IPS DF 6.9 (cell line): ENCODE data around the gene TJP1.
"Not testable (repeated sequence)": the region's sequence is repeated elsewhere in the genome, so short reads cannot be mapped to it uniquely, and the experiment has no call there.

ENCODE experiments used
- DNase-seq: peaks from one replicate; pipeline ENCODE4 v3.0.0-alpha.2; 2013; ENCODE audit warnings: low read depth, low spot score
- H3K27ac ChIP-seq: one replicate; pipeline ENCODE4 v1.5.1; 2013; ENCODE audit warnings: low read length, control low read depth
- H3K27me3 ChIP-seq: 2 replicates; pipeline ENCODE4 v1.6.1; 2013; ENCODE audit warnings: mild to moderate bottlenecking, low read length; ENCODE audit not compliant: control insufficient read depth, insufficient read depth
- H3K36me3 ChIP-seq: 2 replicates; pipeline ENCODE4 v1.6.1; 2013; ENCODE audit warnings: low read length; ENCODE audit not compliant: control insufficient read depth, insufficient read depth
- H3K4me1 ChIP-seq: 2 replicates; pipeline ENCODE4 v1.6.1; 2013; ENCODE audit warnings: low read length; ENCODE audit not compliant: control insufficient read depth, insufficient read depth
- H3K4me3 ChIP-seq: 2 replicates; pipeline ENCODE4 v1.5.1; 2013; ENCODE audit warnings: mild to moderate bottlenecking, low read length
- H3K9me3 ChIP-seq: 2 replicates; pipeline ENCODE4 v1.6.1; 2013; ENCODE audit warnings: low read length, inconsistent platforms; ENCODE audit not compliant: control insufficient read depth, insufficient read depth
- WGBS: extraction: QIAGEN DNeasy Blood & Tissue Kit; methylation state at CpG from one replicate; pipeline ENCODE4 v1.1.7; 2013; ENCODE audit warnings: mixed read lengths, missing lambda C conversion rate; ENCODE audit not compliant: insufficient read length, insufficient coverage; 5-methylcytosine and 5-hydroxymethylcytosine counted together

The TJP1 gene

DNA sequence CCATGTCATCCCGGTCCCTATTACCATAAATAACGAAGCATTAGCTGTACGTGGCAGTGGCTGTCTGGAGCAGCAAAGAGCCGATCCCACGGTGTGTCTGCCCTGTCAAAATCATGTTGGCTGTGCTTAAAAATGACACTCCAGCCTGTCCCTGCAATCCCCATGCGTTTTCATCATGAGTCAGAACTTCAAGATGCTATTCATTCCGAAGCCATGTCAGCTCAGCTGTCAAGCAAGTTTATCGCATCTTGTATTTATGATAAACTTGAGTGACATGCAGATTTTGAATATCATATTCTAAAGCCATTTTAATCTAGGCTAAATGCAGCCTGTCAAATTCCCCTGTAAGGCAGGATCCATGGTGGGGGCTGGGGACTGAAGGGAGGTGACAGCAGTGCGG lies 152.4 kb downstream of the TJP1 start:
- no peak for DNase-seq
- WGBS: no CpG with 5 or more reads among the region's 9 CpGs
- Histone ChIP-seq H3K36me3 (no peaks in the 10 kb centered on the region), H3K4me3 (no peak overlapping the region), H3K9me3 (no peaks in the 10 kb centered on the region), H3K27ac (no peak overlapping the region), H3K27me3 (no peaks in the 10 kb centered on the region), H3K4me1 (peaks cover 2% of the 10 kb centered on the region; the same call in 1 of the 2 replicates)

DNA sequence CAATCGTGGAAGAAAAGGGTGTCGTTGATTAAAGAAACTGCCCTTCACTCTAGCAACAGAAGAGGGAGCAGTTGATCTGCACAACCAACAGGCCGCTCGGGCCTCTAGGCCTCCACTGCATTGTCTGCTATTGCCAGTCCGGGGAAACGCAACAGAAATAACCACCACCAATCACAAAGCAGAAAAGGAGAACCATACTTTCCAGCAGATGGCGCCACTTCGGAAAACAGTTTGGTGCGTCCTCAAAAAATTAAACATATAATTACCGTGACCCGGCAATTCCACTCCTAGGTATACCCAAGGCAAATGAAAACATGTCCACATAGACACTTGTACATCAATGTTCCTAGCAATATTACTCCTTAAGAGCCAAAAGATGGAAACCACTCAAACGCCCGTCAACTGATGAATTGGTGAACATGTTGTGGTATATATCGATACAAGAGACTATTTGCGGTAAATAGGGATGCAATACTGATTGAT lies 154.1 kb downstream of the TJP1 start:
- no peak overlapping the region for H3K27ac ChIP-seq
- peak; percentile 82 for DNase-seq
- H3K4me3 ChIP-seq: no peak overlapping the region
- no peaks in the 10 kb centered on the region for H3K9me3 ChIP-seq
- H3K4me1 ChIP-seq: peaks cover 2% of the 10 kb centered on the region; the same call in 1 of the 2 replicates
- H3K36me3 ChIP-seq: no peaks in the 10 kb centered on the region
- WGBS: no CpG with 5 or more reads among the region's 15 CpGs
- H3K27me3 ChIP-seq: no peaks in the 10 kb centered on the region

DNA sequence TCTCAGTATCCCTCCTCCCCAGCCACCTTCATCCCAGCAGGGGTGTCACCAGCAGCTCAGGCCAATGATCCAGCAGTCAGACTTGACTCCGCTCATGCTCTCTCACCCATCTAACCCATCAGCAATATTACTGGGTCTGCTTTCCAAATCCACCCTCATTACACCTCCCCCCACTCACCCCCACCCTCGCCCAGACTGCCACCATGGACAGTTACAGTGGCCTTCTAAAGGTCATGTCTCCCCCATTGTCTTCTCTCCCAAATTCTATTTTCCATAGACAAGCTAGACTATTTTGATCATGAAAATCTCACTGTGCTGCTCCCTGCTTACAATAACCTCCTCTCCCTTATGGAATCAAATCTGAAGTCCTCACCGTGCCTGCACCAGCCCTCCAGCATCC lies 156.0 kb downstream of the TJP1 start:
- H3K4me3 ChIP-seq: no peak overlapping the region
- H3K9me3 ChIP-seq: no peaks in the 10 kb centered on the region
- H3K4me1 ChIP-seq: no peaks in the 10 kb centered on the region
- no peak overlapping the region for H3K27ac ChIP-seq
- no peaks in the 10 kb centered on the region for H3K27me3 ChIP-seq
- H3K36me3 ChIP-seq: no peaks in the 10 kb centered on the region
- WGBS: no CpG with 5 or more reads among the region's 3 CpGs
- DNase-seq: no peak

DNA sequence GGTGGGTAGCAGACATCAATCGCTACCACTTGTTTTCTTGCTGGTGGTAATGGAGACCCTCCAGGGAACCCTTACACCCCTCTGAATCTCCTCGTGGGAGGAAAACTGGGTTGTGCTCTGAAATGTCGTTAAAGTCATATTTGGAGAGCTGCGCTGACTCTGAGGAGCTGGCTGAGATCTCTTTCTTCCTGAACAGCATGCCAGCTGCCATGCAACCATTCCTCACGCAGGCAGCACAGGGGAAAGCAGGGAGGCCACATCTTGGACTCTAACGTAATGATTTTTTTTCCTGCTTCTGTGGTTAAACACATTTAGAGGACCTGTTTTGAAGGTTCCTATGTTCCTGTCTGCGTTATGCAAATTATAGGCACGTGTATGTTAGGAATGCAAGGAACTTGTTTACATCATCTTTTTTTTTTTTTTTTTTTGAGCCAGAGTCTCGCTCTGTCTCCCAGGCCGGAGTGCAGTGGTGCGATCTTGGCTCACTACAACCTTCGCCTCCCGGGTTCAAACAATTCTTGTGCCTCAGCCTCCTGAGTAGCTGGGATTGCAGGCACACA lies 156.7 kb downstream of the TJP1 start:
- no peak overlapping the region for H3K27ac ChIP-seq
- no peaks in the 10 kb centered on the region for H3K27me3 ChIP-seq
- DNase-seq: no peak
- H3K36me3 ChIP-seq: no peaks in the 10 kb centered on the region
- no peaks in the 10 kb centered on the region for H3K9me3 ChIP-seq
- WGBS: no CpG with 5 or more reads among the region's 13 CpGs
- no peaks in the 10 kb centered on the region for H3K4me1 ChIP-seq
- no peak overlapping the region for H3K4me3 ChIP-seq

DNA sequence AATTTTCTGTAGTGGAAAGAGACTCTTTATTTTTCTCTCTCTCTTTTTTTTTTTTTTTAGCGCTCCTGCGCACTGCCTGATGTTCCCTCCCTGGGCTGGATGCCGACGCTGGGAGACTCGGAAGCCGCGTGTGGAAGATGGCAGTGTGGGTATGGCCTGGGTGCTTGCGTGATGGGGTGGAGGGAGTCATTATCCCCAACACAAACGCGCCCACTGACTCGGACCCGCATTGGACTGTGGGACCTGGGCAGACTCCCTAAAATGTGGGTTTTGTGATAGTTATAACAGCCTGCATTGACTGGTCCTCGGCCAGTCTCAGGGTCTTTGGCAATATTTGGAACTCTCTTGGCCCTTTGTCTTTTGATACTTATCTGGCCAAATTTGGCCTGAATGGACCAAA lies 157.9 kb downstream of the TJP1 start:
- no peak overlapping the region for H3K4me3 ChIP-seq
- no peak overlapping the region for H3K27ac ChIP-seq
- WGBS: no CpG with 5 or more reads among the region's 13 CpGs
- no peak for DNase-seq
- no peaks in the 10 kb centered on the region for H3K9me3 ChIP-seq
- no peaks in the 10 kb centered on the region for H3K36me3 ChIP-seq
- H3K4me1 ChIP-seq: no peaks in the 10 kb centered on the region
- no peaks in the 10 kb centered on the region for H3K27me3 ChIP-seq

DNA sequence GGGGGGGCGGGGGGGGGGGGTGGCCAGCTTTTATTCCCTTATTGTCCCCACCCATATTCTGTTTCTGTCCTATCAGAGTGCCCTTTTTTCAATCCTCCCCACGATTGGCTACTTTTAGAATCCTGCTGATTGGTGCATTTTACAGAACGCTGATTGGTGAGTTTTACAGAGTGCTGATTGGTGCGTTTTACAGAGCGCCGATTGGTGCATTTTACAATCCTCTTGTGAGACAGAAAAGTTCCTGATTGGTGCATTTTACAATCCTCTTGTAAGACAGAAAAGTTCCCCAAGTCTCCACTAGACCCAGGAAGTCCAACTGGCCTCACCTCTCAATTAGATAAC lies 164.8 kb downstream of the TJP1 start:
- H3K36me3 ChIP-seq, H3K4me1 ChIP-seq, DNase-seq, H3K27me3 ChIP-seq, H3K27ac ChIP-seq, H3K9me3 ChIP-seq, H3K4me3 ChIP-seq: not testable (repeated sequence)
- WGBS: no CpG with 5 or more reads among the region's 6 CpGs

DNA sequence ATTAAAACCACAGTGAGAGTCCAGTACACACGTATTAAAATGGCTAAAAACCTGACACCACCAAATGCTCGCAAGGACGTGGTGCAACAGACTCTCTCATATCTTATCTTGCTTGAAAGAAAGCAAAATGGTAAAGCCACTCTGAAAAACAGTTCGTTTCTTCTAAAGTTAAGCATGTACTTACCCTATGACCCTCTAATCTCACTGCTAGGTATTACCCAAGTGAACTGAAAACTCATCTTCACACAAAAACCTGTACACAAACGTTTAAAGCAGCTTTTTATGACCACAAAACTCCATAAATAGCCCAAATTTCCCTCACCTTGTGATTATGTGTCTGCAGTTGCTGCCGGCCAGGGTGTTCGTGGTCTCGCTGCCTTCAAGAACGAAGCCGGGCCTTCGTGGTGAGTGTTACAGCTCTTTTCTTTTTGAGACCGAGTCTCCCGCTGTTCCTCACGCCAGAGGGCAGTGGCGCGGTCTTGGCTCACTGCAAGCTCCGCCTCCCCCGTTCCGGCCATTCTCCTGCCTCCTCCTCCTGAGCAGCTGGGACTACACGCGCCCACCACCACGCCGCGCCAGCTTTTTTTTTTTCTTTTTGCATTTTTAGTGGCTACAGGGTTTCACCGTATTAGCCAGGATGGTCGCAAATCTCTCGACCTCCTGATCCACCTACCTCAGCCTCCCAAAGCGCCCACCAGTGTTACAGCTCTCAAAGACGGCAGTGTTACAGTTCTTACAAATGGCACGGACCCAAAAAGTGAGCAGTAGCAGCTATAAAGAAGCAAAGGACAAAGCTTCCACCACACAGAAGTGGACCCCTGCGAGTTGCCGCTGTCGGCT lies 165.4 kb downstream of the TJP1 start:
- Histone ChIP-seq H3K27me3 (no peaks in the 10 kb centered on the region), H3K27ac (no peak overlapping the region), H3K36me3 (no peaks in the 10 kb centered on the region), H3K4me1 (no peaks in the 10 kb centered on the region), H3K9me3 (no peaks in the 10 kb centered on the region), H3K4me3 (no peak overlapping the region)
- WGBS: no CpG with 5 or more reads among the region's 33 CpGs
- DNase-seq: peak; percentile 81

DNA sequence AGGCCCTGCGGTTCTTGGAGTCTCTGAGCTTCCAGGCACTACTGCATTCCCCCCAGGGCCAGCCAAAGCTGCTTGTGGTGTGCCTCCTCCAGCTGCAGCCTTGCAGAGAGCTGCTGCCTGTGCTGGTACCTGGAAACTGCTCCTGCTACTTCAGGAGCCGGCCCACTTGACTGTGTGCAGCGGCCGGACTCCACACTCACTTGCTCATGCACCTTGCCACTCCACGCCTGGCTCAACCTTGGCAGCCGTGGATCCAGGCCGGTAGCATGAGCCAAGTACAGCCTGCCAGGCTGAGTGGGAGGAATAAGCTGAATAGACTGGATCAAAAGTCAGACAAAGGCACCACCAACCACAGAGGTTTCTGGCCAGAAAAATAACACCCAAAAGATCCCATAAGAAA lies 169.7 kb downstream of the TJP1 start:
- no peak overlapping the region for H3K4me3 ChIP-seq

DNA sequence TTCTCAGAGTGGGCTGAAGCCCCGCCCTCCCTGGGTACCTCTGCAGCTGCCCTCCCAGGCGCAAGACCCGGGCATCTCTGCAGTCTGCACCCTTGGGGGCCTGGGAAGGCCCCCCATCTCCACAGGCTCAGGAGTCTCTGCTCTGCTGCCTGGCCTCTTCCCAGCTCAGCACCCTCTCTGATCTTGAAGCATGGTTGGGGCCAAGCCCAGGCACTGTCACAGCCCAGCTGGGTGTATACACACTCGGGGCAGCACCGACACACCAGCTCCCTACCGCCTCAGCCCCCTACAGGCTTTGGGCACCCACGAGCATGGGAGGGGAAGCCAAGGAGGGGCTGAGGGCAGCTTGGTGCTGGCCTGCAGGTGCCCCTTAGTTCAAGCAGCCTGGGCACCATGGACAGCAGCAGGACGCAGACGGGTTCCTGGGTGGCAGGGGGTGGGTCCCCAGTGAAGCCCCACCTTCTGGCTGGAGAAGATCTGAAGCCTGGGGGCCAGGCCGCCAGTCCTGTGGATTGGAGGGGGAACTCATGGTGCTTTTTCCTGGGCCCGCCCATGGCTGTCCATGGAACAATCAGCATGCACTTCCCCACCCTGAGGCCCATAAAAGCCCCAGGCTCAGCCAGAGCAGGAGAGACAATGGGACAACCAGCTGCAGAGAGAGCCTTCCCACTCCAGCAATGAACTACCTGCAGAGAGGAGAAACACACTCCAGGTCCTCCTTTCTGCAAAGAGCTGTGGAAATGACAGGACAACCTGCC lies 170.6 kb downstream of the TJP1 start:
- Histone ChIP-seq H3K36me3 (no peaks in the 10 kb centered on the region), H3K4me3 (no peak overlapping the region), H3K9me3 (no peaks in the 10 kb centered on the region), H3K27ac (no peak overlapping the region), H3K27me3 (no peaks in the 10 kb centered on the region), H3K4me1 (no peaks in the 10 kb centered on the region)
- no CpG with 5 or more reads among the region's 11 CpGs for WGBS
- no peak for DNase-seq

More for the DNA sequence above, 169.7 kb downstream of the TJP1 start:
- no peaks in the 10 kb centered on the region for H3K36me3 ChIP-seq
- DNase-seq: no peak
- H3K9me3 ChIP-seq: no peaks in the 10 kb centered on the region
- no peaks in the 10 kb centered on the region for H3K27me3 ChIP-seq
- H3K27ac ChIP-seq: no peak overlapping the region
- WGBS: no CpG with 5 or more reads among the region's 7 CpGs
- no peaks in the 10 kb centered on the region for H3K4me1 ChIP-seq
